Measurements from ENCODE around the gene EIF5.
A peak's percentile ranks its signal among the peaks of the same experiment; 100 is the strongest.
"Not testable (repeated sequence)": the region's sequence is repeated elsewhere in the genome, so short reads cannot be mapped to it uniquely, and the experiment has no call there.

The EIF5 gene

GRCh38 chr14:103339561-103339960, 5.5 kb downstream of the EIF5 start:
- DNase-seq = no peak

- no peak for DNase-seq
Observed at GRCh38 chr14:103340480-103341212, 6.6 kb downstream of the EIF5 start.

GRCh38 chr14:103341250-103342129, 7.5 kb downstream of the EIF5 start:
- no peak for DNase-seq

- DNase-seq = no peak
Observed at GRCh38 chr14:103343164-103343879, 9.3 kb downstream of the EIF5 start.

GRCh38 chr14:103343905-103344797, 10.1 kb downstream of the EIF5 start:
- no peak for DNase-seq

GRCh38 chr14:103346286-103346685, 12.2 kb downstream of the EIF5 start:
- no peak for DNase-seq

GRCh38 chr14:103347091-103347815, 13.2 kb downstream of the EIF5 start:
- no peak for DNase-seq

GRCh38 chr14:103348154-103348553, 14.1 kb downstream of the EIF5 start:
- no peak for DNase-seq

GRCh38 chr14:103349982-103350381, 15.9 kb downstream of the EIF5 start:
- no peak for DNase-seq

- no peak for DNase-seq
Observed at GRCh38 chr14:103353362-103353761, 19.3 kb downstream of the EIF5 start.

GRCh38 chr14:103354141-103354540, 20.1 kb downstream of the EIF5 start:
- DNase-seq = no peak

GRCh38 chr14:103356024-103356682, 22.1 kb downstream of the EIF5 start:
- DNase-seq = no peak

- DNase-seq = not testable (repeated sequence)
Observed at GRCh38 chr14:103357552-103357951, 23.5 kb downstream of the EIF5 start.

- DNase-seq = no peak
Observed at GRCh38 chr14:103360548-103360947, 26.5 kb downstream of the EIF5 start.

- peak; percentile 62 to 72 for DNase-seq
Observed at GRCh38 chr14:103361867-103362266, 27.8 kb downstream of the EIF5 start.

- DNase-seq = no peak
Observed at GRCh38 chr14:103362780-103363179, 28.7 kb downstream of the EIF5 start.

GRCh38 chr14:103366741-103367140, 32.7 kb downstream of the EIF5 start:
- DNase-seq = no peak

- DNase-seq = no peak
Observed at GRCh38 chr14:103367995-103368394, 34.0 kb downstream of the EIF5 start.

GRCh38 chr14:103370087-103370486, 36.0 kb downstream of the EIF5 start:
- DNase-seq = no peak

- DNase-seq = no peak
Observed at GRCh38 chr14:103372017-103372416, 38.0 kb downstream of the EIF5 start.

Data from AML-193 (cell line).